Measurements from ENCODE around the gene PIGT. TPM values are rescaled to one million over a fixed set of nuclear protein-coding genes. Genes with fewer than 3 reads are reported as not detected.
A peak's percentile ranks its signal among the peaks of the same experiment; 100 is the strongest.

PIGT gene
- total and polyA plus RNA-seq, 2 of the 13 experiments (the other 11 are each of a cell fraction or from before 2014, with no cell fraction given), result 65.9 to 74.1 TPM

- TF ChIP-seq MXD1 (CRISPR knock-in tag; IDR thresholded peaks at IDR 0.05) (no peak), SP2 (CRISPR knock-in tag; IDR thresholded peaks at IDR 0.05) (no peak), ZNF326 (CRISPR knock-in tag; IDR thresholded peaks at IDR 0.05; ENCODE audit: borderline replicate concordance) (no peak; the same call in 1 of the 2 replicates), KAT8 (CRISPR knock-in tag; IDR thresholded peaks at IDR 0.05) (peak; percentile 76), RAD21 (CRISPR knock-in tag; IDR thresholded peaks at IDR 0.05) (peak; percentile 100), ELF1 (CRISPR knock-in tag; IDR thresholded peaks at IDR 0.05) (peak; percentile 59; the same call in 1 of the 2 replicates), ZNF570 (CRISPR knock-in tag; IDR thresholded peaks at IDR 0.05; ENCODE audit: borderline replicate concordance) (peak; percentile 72; the same call in 1 of the 2 replicates), EZH2 (conservative IDR thresholded peaks at IDR 0.05; ENCODE audit: low read depth, low read length) (no peak), TOE1 (CRISPR knock-in tag; IDR thresholded peaks at IDR 0.05) (no peak), ZNF292 (CRISPR knock-in tag; IDR thresholded peaks at IDR 0.05; ENCODE audit: borderline replicate concordance, low read depth) (no peak), ZBTB21 (CRISPR knock-in tag; IDR thresholded peaks at IDR 0.05) (no peak; the same call in 1 of the 2 replicates), SIN3A (IDR thresholded peaks at IDR 0.05; ENCODE audit: borderline replicate concordance, low read depth, low read length) (no peak), ZBTB44 (CRISPR knock-in tag; IDR thresholded peaks at IDR 0.05) (peak; percentile 82; the same call in 1 of the 2 replicates), DRAP1 (CRISPR knock-in tag; IDR thresholded peaks at IDR 0.05) (peak; percentile 78; the same call in 1 of the 2 replicates), AKNA (CRISPR knock-in tag; IDR thresholded peaks at IDR 0.05; ENCODE audit: borderline replicate concordance) (no peak)
- TF ChIP-seq, protein P1, sequence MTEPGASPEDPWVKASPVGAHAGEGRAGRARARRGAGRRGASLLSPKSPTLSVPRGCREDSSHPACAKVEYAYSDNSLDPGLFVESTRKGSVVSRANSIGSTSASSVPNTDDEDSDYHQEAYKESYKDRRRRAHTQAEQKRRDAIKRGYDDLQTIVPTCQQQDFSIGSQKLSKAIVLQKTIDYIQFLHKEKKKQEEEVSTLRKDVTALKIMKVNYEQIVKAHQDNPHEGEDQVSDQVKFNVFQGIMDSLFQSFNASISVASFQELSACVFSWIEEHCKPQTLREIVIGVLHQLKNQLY (CRISPR knock-in tag; IDR thresholded peaks at IDR 0.05), result 0 out of 2 replicates have a peak, but pooled peaks have one; percentile 17
- TF ChIP-seq, protein P2, sequence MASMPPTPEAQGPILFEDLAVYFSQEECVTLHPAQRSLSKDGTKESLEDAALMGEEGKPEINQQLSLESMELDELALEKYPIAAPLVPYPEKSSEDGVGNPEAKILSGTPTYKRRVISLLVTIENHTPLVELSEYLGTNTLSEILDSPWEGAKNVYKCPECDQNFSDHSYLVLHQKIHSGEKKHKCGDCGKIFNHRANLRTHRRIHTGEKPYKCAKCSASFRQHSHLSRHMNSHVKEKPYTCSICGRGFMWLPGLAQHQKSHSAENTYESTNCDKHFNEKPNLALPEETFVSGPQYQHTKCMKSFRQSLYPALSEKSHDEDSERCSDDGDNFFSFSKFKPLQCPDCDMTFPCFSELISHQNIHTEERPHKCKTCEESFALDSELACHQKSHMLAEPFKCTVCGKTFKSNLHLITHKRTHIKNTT (CRISPR knock-in tag; IDR thresholded peaks at IDR 0.05), result no peak
- TF ChIP-seq, protein P3, sequence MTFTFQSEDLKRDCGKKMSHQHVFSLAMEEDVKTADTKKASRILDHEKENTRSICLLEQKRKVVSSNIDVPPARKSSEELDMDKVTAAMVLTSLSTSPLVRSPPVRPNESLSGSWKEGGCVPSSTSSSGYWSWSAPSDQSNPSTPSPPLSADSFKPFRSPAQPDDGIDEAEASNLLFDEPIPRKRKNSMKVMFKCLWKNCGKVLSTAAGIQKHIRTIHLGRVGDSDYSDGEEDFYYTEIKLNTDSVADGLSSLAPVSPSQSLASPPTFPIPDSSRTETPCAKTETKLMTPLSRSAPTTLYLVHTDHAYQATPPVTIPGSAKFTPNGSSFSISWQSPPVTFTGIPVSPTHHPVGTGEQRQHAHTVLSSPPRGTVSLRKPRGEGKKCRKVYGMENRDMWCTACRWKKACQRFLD (CRISPR knock-in tag; IDR thresholded peaks at IDR 0.05; ENCODE audit: borderline replicate concordance), result 0 out of 2 replicates have a peak, but pooled peaks have one; percentile 49
Observed at GRCh38 chr20:45436732-45437485, 21.0 kb downstream of the PIGT start (continued).

Data from HepG2 (cell line).